K562 (cell line): ENCODE data around the gene USP5. TPM values are rescaled to one million over a fixed set of nuclear protein-coding genes. Genes with fewer than 3 reads are reported as not detected.

Experiments
- CBFA2T2 ChIP-seq: fragments of 450-650 bp; conservative IDR thresholded peaks from 2 replicates; pipeline ENCODE4 v1.6.1; 2017; ENCODE audit warnings: mild to moderate bottlenecking
- CBX2 ChIP-seq: fragments of 200-600 bp; sonication (generic); IDR thresholded peaks from one replicate; pipeline ENCODE4 v1.6.1; 2012; ENCODE audit warnings: mild to moderate bottlenecking, low read length, inconsistent platforms; ENCODE audit not compliant: insufficient read depth, poor library complexity, severe bottlenecking
- CCAR2 ChIP-seq: fragments of 200-400 bp; formaldehyde crosslinking; IDR thresholded peaks from 2 replicates; pipeline ENCODE4 v1.6.1; 2017; ENCODE audit warnings: mild to moderate bottlenecking, low read depth, low read length
- CEBPG ChIP-seq, 3 experiments: fragments of 200-800 bp in 1 of 3; sonication (Bioruptor generic) in 1 of 3; sonication (generic) in 1 of 3; formaldehyde crosslinking in 1 of 3; IDR thresholded peaks in 2 of 3; conservative IDR thresholded peaks in 1 of 3; 2 replicates each; pipeline versions ENCODE4 v1.6.1 to v1.8.0; 2016 to 2022; ENCODE audit warnings: missing compliant biosample characterization in 2 of 3, missing genetic modification characterization in 2 of 3, mild to moderate bottlenecking in 1 of 3, missing genetic modification reagents in 1 of 3
- DPF2 ChIP-seq: fragments of 450-650 bp; IDR thresholded peaks from 2 replicates; pipeline ENCODE4 v1.6.1; 2016
- ELF1 ChIP-seq: fragments of 200-800 bp; sonication (Bioruptor generic); IDR thresholded peaks from 2 replicates; pipeline ENCODE4 v1.6.1; 2016; ENCODE audit warnings: missing genetic modification characterization, missing compliant biosample characterization
- HMG20A ChIP-seq: fragments of 450-650 bp; formaldehyde crosslinking; conservative IDR thresholded peaks from 2 replicates; pipeline ENCODE4 v1.4.0; 2020; ENCODE audit warnings: mild to moderate bottlenecking, mixed read lengths
- KLF1 ChIP-seq: fragments of 450-650 bp; IDR thresholded peaks from 2 replicates; pipeline ENCODE4 v1.6.1; 2016; ENCODE audit warnings: missing genetic modification characterization, missing compliant biosample characterization
- NFIC ChIP-seq: fragments of 450-650 bp; IDR thresholded peaks from 2 replicates; pipeline ENCODE4 v1.6.1; 2017; ENCODE audit warnings: mild to moderate bottlenecking, inconsistent platforms
- NONO ChIP-seq, 2 experiments: fragments of 200-400 bp in 1 of 2; fragments of 450-650 bp in 1 of 2; formaldehyde crosslinking in 1 of 2; IDR thresholded peaks; 2 replicates each; pipeline ENCODE4 v1.6.1; 2017; ENCODE audit warnings: low read depth in 2 of 2, mild to moderate bottlenecking in 2 of 2, moderate library complexity in 2 of 2, low read length in 1 of 2
- POLR2AphosphoS5 ChIP-seq: IDR thresholded peaks from 2 replicates; pipeline ENCODE4 v1.6.1; 2011; ENCODE audit warnings: mild to moderate bottlenecking, low read depth, low read length, moderate library complexity; ENCODE audit not compliant: control insufficient read depth, insufficient read depth
- PPARD ChIP-seq: fragments of 250-450 bp; sonication (Bioruptor Pico); IDR thresholded peaks from 2 replicates; pipeline ENCODE4 v1.8.0; 2022; ENCODE audit warnings: inconsistent platforms, mild to moderate bottlenecking, moderate library complexity
- RBFOX2 ChIP-seq: fragments of 200-400 bp; formaldehyde crosslinking; IDR thresholded peaks from 2 replicates; pipeline ENCODE4 v1.6.1; 2017; ENCODE audit warnings: low read depth, mild to moderate bottlenecking, low read length, moderate library complexity
- SMARCA4 ChIP-seq: fragments of 450-650 bp; IDR thresholded peaks from 2 replicates; pipeline ENCODE4 v1.6.1; 2016
- SP1 ChIP-seq: sonication (generic); formaldehyde crosslinking; IDR thresholded peaks from 2 replicates; pipeline ENCODE4 v1.8.1; 2022; ENCODE audit warnings: mild to moderate bottlenecking, missing genetic modification reagents
- SP2 ChIP-seq: IDR thresholded peaks from 2 replicates; pipeline ENCODE4 v1.6.1; 2011; ENCODE audit warnings: mild to moderate bottlenecking, low read depth, low read length, moderate library complexity; ENCODE audit not compliant: poor library complexity, severe bottlenecking; ENCODE audit errors: extremely low read depth
- ZBED1 ChIP-seq: IDR thresholded peaks from 2 replicates; pipeline ENCODE4 v1.6.1; 2014
- ZNF174 ChIP-seq: fragments of 250-450 bp; sonication (Bioruptor Pico); IDR thresholded peaks from 2 replicates; pipeline ENCODE4 v1.4.0; 2020; ENCODE audit warnings: mild to moderate bottlenecking
- ZNF507 ChIP-seq: conservative IDR thresholded peaks from 2 replicates; pipeline ENCODE4 v1.6.1; 2017; ENCODE audit warnings: missing genetic modification characterization, missing compliant biosample characterization
- ZNF583 ChIP-seq: fragments of 250-450 bp; sonication (Bioruptor Pico); IDR thresholded peaks from 2 replicates; pipeline ENCODE4 v1.4.0; 2020
- polyA plus RNA-seq, 8 experiments: library from polyadenylated mRNA; depleted of rRNA in 4 of 8; stranded (reverse) in 5 of 8; unstranded in 3 of 8; fragments of >200 nt; fragmentation: Nextera tagmentation in 2 of 8; fragmentation: Illumina TruSeq in 1 of 8; extraction: Ambion mirVana in 2 of 8; extraction: Trizol in 1 of 8; gene quantifications; 2 replicates each; pipeline versions ENCODE4 v1.2.1 to v1.2.3, GENCODE V29; 2011 to 2014; ENCODE audit warnings: inconsistent platforms in 1 of 8, missing spikeins in 1 of 8
- total RNA-seq, 7 experiments: library from RNA; depleted of rRNA in 6 of 7; stranded (reverse); fragments of >200 nt in 6 of 7; fragmentation: Illumina TruSeq in 2 of 7; extraction: Trizol in 2 of 7; gene quantifications; 2 replicates each; pipeline versions ENCODE4 v1.2.1 to v1.2.3, GENCODE V29; 2011 to 2021; ENCODE audit warnings: low replicate concordance in 1 of 7
- TF ChIP-seq, protein P1 (sequence below): fragments of 250-450 bp; sonication (Bioruptor Pico); IDR thresholded peaks from 2 replicates; pipeline ENCODE4 v1.4.0; 2020; ENCODE audit warnings: mild to moderate bottlenecking, moderate library complexity
- TF ChIP-seq, protein P2 (sequence below): fragments of 450-650 bp; IDR thresholded peaks from 2 replicates; pipeline ENCODE4 v1.6.1; 2016
- TF ChIP-seq, protein P3 (sequence below), 2 experiments: fragments of 450-650 bp; IDR thresholded peaks; 2 replicates each; pipeline ENCODE4 v1.6.1; 2016

Gene USP5
- total and polyA plus RNA-seq, 9 of the 15 experiments (the other 6 are each of a cell fraction or from before 2014, with no cell fraction given) = 1.4 to 107 (median 48.6) TPM

DNA sequence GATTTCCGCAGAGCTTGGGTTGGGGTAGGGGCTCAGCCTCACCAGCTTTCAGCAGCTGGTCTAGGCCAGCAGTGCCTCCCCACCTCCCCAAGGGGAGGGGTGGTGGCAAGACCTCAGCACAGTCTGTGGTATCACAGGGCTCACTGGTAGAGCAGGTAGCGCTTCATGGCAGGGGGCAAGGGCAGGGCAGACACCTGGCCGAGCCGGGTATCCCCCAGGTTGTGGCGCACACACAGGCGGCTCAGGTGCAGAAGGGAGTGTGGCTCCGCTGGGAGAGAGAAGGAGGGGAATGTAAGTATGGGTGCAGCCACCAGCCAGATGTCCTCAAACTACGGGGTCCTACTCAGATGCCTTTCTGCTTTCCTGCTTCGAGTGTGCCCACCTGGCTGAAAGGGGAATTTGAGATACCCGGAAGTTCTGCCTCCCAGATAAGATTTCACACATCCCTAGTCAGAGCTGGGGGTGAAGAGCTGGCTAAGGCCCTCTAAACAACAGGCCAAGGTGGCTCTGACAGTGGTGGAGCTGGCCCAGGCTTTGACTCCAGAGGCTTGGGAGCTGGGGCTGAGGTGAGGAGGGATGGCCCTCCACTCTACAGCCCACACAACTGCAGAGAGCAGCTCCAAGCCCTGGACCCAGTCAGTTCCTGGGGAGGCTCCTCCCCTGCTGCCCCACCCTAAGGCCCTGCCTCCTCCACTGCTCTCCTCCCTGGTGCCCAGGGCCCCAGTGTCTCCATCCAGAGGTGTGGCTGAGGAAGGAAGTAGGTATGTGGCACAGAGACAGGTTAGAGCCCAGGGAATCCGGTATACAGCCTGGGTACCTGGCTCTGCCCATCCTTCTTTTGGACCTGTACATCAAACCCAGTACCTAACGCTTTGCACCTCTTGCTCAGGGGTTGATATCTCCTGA, 19.4 kb downstream of the USP5 start (continued):
- TF ChIP-seq, protein P1, sequence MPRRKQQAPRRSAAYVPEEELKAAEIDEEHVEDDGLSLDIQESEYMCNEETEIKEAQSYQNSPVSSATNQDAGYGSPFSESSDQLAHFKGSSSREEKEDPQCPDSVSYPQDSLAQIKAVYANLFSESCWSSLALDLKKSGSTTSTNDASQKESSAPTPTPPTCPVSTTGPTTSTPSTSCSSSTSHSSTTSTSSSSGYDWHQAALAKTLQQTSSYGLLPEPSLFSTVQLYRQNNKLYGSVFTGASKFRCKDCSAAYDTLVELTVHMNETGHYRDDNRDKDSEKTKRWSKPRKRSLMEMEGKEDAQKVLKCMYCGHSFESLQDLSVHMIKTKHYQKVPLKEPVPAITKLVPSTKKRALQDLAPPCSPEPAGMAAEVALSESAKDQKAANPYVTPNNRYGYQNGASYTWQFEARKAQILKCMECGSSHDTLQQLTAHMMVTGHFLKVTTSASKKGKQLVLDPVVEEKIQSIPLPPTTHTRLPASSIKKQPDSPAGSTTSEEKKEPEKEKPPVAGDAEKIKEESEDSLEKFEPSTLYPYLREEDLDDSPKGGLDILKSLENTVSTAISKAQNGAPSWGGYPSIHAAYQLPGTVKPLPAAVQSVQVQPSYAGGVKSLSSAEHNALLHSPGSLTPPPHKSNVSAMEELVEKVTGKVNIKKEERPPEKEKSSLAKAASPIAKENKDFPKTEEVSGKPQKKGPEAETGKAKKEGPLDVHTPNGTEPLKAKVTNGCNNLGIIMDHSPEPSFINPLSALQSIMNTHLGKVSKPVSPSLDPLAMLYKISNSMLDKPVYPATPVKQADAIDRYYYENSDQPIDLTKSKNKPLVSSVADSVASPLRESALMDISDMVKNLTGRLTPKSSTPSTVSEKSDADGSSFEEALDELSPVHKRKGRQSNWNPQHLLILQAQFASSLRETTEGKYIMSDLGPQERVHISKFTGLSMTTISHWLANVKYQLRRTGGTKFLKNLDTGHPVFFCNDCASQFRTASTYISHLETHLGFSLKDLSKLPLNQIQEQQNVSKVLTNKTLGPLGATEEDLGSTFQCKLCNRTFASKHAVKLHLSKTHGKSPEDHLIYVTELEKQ (CRISPR knock-in tag) = no peak
- TF ChIP-seq CBX2 = no peak
- no peak for TF ChIP-seq ZNF507 (tag)
- no peak for TF ChIP-seq KLF1 (tag)
- TF ChIP-seq CBFA2T2 = no peak
- no peak for TF ChIP-seq SMARCA4
- TF ChIP-seq ZNF583 (CRISPR knock-in tag) = no peak
- TF ChIP-seq HMG20A (CRISPR knock-in tag) = no peak
- no peak for TF ChIP-seq ELF1
- 0 out of 2 replicates have a peak, but pooled peaks have one; percentile 21 for TF ChIP-seq ZBED1
- TF ChIP-seq SP2 = no peak
- TF ChIP-seq POLR2AphosphoS5 = peak; percentile 12
- TF ChIP-seq, protein P2, sequence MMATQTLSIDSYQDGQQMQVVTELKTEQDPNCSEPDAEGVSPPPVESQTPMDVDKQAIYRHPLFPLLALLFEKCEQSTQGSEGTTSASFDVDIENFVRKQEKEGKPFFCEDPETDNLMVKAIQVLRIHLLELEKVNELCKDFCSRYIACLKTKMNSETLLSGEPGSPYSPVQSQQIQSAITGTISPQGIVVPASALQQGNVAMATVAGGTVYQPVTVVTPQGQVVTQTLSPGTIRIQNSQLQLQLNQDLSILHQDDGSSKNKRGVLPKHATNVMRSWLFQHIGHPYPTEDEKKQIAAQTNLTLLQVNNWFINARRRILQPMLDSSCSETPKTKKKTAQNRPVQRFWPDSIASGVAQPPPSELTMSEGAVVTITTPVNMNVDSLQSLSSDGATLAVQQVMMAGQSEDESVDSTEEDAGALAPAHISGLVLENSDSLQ = no peak
- TF ChIP-seq DPF2 = no peak
- peak in 1 of 2 experiments; percentile 20; a peak in 1 of 4 replicates for TF ChIP-seq NONO (IDR thresholded peaks at IDR 0.05; ENCODE audit: low read depth in 2 of 2, low read length in 1 of 2)
- TF ChIP-seq CCAR2 = no peak
- no peak for TF ChIP-seq ZNF174
- TF ChIP-seq RBFOX2 = peak; percentile 72
- TF ChIP-seq SP1 (CRISPR knock-in tag) = no peak
- TF ChIP-seq CEBPG (CRISPR knock-in tag; IDR thresholded peaks at IDR 0.05) = no peak
- no peak for TF ChIP-seq CEBPG (tag; conservative IDR thresholded peaks at IDR 0.05 in 1 of 2, IDR thresholded peaks at IDR 0.05 in 1 of 2)
- TF ChIP-seq, protein P3, sequence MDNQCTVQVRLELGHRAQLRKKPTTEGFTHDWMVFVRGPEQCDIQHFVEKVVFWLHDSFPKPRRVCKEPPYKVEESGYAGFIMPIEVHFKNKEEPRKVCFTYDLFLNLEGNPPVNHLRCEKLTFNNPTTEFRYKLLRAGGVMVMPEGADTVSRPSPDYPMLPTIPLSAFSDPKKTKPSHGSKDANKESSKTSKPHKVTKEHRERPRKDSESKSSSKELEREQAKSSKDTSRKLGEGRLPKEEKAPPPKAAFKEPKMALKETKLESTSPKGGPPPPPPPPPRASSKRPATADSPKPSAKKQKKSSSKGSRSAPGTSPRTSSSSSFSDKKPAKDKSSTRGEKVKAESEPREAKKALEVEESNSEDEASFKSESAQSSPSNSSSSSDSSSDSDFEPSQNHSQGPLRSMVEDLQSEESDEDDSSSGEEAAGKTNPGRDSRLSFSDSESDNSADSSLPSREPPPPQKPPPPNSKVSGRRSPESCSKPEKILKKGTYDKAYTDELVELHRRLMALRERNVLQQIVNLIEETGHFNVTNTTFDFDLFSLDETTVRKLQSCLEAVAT (IDR thresholded peaks at IDR 0.05) = no peak
- no peak for TF ChIP-seq NFIC
- no peak for TF ChIP-seq PPARD (CRISPR knock-in tag)
